ENCODE data around the gene NT5C3B. TPM values are rescaled to one million over a fixed set of nuclear protein-coding genes. Genes with fewer than 3 reads are reported as not detected.

Gene NT5C3B
- total RNA-seq, 2 experiments from 2014 or later = 16.1 to 19.0 TPM

DNA sequence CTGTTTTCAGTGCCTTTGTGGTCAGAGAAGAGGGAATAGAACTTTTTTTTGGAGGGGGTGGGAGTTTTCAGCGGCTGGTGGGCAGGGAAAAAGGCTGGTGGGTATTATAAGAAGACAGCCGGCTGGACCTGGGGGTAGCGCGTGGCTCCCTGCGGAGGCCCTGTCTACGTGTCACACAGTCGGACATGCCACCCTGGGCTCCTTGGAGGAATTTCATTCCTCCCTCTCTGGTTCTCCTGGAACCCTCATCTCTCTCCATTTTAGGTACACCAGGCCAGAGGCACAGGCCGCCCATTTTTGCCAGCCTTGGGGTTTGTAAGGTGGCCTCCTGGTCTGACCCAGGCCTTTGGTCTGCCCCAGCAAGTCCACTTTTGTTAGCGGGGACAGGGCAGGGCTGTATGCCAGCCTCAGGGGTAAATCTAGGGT lies 22.3 kb downstream of the NT5C3B start:
- H3K27ac Mint-ChIP-seq = no peak overlapping the region
- CTCF ChIA-PET = interaction anchor here (1.0 kb wide), 1 partner anchor 14 kb away, joined by 3 read pairs; no protein-coding TSS in a partner anchor
- peaks cover 19% of the 10 kb centered on the region for H3K27me3 Mint-ChIP-seq
- H3K9me3 Mint-ChIP-seq = no peaks in the 10 kb centered on the region
- no peak for DNase-seq
- H3K36me3 Mint-ChIP-seq (ENCODE audit: low read depth) = no peaks in the 10 kb centered on the region
- peaks cover 16% of the 10 kb centered on the region for H3K4me1 Mint-ChIP-seq
- POLR2A ChIA-PET = no interaction called here
- no peak overlapping the region for H3K4me3 Mint-ChIP-seq

DNA sequence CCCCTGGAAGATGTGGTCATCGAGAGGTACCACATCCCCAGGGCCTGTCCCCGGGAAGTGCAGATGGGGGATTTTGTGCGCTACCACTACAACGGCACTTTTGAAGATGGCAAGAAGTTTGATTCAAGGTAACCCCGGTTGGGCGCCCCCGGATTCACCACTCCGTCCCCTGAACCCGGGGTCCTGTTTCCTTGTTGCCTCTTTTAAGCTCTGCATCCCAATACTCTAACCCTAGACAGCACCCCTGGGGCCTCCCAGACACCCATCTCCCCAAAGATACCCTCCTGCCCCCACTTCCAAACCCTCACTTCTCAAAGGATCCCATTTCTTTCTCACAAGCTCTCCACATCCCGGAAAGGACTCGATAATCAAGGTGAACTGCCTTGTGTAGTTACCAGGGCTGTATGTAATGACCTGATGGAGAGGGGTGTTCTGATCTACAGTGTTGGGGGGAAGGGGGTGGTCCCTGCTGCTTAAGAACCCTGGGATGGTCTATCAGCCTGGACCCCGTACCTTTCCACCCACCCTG lies 22.8 kb downstream of the NT5C3B start:
- DNase-seq = no peak
- Mint-ChIP-seq H3K27me3 (peaks cover 19% of the 10 kb centered on the region), H3K36me3 (ENCODE audit: low read depth) (no peaks in the 10 kb centered on the region), H3K27ac (no peak overlapping the region), H3K4me1 (peaks cover 16% of the 10 kb centered on the region), H3K4me3 (peak overlapping the region; percentile 17), H3K9me3 (no peaks in the 10 kb centered on the region)
- ChIA-PET POLR2A (no interaction called here), CTCF (interaction anchor here (1.0 kb wide), 1 partner anchor 14 kb away, joined by 3 read pairs; no protein-coding TSS in a partner anchor)

DNA sequence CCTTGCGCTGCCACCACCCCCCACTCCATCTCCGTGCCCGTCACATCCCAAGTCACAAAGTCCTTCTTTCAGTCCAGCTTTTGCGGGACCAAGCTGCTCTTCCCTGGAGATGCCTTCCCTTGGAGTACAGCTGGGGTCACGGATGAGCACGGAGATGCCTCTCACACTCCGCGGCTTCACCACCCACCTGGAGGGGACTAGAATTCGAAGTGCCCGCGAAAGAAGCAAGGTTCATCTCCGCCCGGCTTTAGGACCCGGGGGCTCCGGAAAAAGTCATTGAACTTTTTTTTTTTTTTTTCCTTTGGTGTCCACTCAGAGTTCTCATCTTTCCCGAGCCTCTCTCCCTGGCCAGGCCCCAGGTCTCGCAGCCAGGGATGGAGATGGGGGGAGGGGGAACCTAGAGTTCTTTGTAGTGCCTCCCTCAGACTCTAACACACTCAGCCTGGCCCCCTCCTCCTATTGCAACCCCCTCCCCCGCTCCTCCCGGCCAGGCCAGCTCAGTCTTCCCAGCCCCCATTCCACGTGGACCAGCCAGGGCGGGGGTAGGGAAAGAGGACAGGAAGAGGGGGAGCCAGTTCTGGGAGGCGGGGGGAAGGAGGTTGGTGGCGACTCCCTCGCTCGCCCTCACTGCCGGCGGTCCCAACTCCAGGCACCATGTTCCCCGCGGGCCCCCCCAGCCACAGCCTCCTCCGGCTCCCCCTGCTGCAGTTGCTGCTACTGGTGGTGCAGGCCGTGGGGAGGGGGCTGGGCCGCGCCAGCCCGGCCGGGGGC lies 23.5 kb downstream of the NT5C3B start, which contains the start of gene FKBP10:
Gene FKBP10, plus strand, starts transcription at position 624 of the 771 bp plus-strand sequence. Its CDS starts 31 bp downstream, at position 655.
- Mint-ChIP-seq H3K4me3 (peak within 1 kb of the TSS; percentile 76), H3K4me1 (peaks cover 16% of the 10 kb centered on the region), H3K9me3 (no peaks in the 10 kb centered on the region), H3K36me3 (ENCODE audit: low read depth) (no peaks in the 10 kb centered on the region), H3K27ac (peak within 1 kb of the TSS; percentile 1), H3K27me3 (peaks cover 19% of the 10 kb centered on the region)
- POLR2A ChIA-PET = interaction anchor here (1.3 to 2.2 kb wide), 3 partner anchors 51 to 123 kb away, joined by 5 to 12 read pairs (median 8); partner anchors contain the start of gene EIF1
- CTCF ChIA-PET = interaction anchor here (0.7 to 1.6 kb wide), 10 partner anchors 8 to 158 kb away, joined by 3 to 14 read pairs (median 5); partner anchors contain the start of genes JUP, KLHL10 and KLHL11
- peak; percentile 25 for DNase-seq

DNA sequence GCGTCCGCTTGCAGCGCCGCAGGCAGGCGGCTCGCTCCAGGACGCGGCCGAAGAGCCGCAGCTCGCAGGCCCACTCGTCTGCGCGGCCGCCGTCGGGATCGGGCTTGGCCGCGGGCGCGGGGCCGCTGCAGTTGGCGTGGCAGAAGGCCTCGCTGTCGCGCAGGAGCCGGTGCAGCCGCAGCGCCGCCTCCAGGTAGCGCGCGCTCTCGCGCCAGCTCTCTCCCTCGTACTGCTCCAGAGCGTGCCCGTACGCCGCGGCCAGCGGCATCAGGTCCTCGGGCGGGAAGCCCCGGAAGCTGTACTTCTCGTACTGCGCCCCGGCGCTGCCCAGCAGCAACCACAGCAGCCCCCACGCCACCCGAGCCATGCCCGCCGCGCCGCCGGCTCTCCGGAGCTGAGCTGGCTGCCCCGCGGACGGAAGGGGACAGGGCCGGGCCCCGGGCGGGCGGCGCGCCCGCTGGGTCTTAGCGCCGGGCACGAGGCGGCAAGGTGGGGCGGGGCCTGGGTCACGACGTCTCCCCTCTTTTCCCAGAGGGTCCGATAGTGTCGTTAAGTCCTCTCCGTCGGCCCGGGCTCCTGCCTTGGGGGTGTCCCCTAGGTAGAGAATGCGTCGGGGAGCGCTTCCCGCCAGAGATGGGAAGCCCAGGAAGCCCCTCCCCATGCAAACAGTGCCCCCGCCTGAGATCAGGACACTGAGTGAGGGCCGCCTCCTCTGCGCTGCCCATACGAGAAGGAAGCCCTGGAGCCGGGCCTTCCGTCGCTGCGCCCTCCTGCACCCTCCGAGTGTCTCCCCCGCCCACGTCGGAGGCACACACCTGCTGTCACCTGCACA lies 24.3 kb downstream of the NT5C3B start, which contains the start of gene P3H4:
Gene P3H4, minus strand, starts transcription at position 401 of the 832 bp plus-strand sequence. Its CDS starts 34 bp downstream, at position 367.
- peaks cover 19% of the 10 kb centered on the region for H3K27me3 Mint-ChIP-seq
- ChIA-PET POLR2A (interaction anchor here (1.0 to 2.2 kb wide), 8 partner anchors 8 to 122 kb away, joined by 3 to 12 read pairs (median 4); partner anchors contain the start of gene EIF1), CTCF (interaction anchor here (0.7 to 3.2 kb wide), 21 partner anchors 9 to 159 kb away, joined by 3 to 23 read pairs (median 4); partner anchors contain the start of genes EIF1, JUP, KLHL10 and KLHL11)
- peak within 1 kb of the TSS; percentile 1 for H3K27ac Mint-ChIP-seq
- H3K36me3 Mint-ChIP-seq (ENCODE audit: low read depth) = no peaks in the 10 kb centered on the region
- H3K4me3 Mint-ChIP-seq = peak within 1 kb of the TSS; percentile 76
- DNase-seq = peak; percentile 79
- no peaks in the 10 kb centered on the region for H3K9me3 Mint-ChIP-seq
- H3K4me1 Mint-ChIP-seq = peaks cover 16% of the 10 kb centered on the region

DNA sequence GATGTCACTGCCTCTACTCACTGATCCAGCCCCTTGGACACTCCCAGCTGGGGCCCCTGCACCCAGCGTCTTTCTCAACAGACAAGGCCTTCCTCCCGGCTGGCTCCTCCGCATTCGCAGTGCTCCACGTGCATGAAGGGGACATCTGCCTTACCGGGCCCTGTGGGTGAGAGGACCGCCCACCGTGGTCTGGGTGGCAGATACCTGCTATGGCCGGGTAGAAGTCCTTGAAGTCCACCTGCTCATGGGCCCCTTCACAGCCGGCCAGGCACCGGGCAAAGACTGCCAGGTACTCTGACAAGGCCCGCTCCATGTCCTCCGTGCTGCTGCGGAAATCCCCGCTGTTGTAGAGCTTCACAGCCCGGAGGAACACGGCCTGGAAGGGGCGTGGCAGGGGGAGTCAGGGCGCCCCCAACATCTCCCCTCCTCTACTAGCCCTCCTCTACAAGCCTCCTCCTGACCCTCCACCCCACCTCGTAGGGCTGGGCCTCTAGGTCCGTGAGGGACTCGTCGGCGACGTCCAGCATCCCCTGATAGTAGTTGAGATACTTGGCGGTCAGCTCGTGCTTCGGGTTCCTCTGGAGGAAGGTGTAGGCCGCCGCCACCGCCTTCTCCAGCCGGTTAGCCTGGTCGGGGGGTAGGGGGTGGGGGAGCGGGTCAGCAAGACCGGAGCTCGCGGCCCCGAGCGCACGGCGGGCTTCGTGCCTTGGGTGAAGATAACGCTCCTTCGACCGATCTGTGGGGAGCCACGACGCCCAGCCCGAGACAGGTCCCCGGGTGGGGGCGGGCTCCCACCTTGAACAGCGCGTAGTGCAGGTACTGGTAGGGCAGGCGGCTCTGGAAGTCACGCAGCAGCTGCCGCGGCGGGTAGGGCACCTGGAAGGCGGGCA lies 25.1 kb downstream of the NT5C3B start:
- Mint-ChIP-seq H3K27ac (no peak overlapping the region), H3K36me3 (ENCODE audit: low read depth) (no peaks in the 10 kb centered on the region), H3K4me1 (peaks cover 16% of the 10 kb centered on the region), H3K9me3 (no peaks in the 10 kb centered on the region), H3K27me3 (peaks cover 19% of the 10 kb centered on the region), H3K4me3 (peak overlapping the region; percentile 44)
- ChIA-PET CTCF (interaction anchor here (0.8 to 3.2 kb wide), 19 partner anchors 9 to 122 kb away, joined by 3 to 23 read pairs (median 4); partner anchors contain the start of genes EIF1, JUP, KLHL10 and KLHL11), POLR2A (interaction anchor here (1.0 to 2.2 kb wide), 9 partner anchors 9 to 121 kb away, joined by 3 to 12 read pairs (median 4); partner anchors contain the start of gene EIF1)
- no peak for DNase-seq

DNA sequence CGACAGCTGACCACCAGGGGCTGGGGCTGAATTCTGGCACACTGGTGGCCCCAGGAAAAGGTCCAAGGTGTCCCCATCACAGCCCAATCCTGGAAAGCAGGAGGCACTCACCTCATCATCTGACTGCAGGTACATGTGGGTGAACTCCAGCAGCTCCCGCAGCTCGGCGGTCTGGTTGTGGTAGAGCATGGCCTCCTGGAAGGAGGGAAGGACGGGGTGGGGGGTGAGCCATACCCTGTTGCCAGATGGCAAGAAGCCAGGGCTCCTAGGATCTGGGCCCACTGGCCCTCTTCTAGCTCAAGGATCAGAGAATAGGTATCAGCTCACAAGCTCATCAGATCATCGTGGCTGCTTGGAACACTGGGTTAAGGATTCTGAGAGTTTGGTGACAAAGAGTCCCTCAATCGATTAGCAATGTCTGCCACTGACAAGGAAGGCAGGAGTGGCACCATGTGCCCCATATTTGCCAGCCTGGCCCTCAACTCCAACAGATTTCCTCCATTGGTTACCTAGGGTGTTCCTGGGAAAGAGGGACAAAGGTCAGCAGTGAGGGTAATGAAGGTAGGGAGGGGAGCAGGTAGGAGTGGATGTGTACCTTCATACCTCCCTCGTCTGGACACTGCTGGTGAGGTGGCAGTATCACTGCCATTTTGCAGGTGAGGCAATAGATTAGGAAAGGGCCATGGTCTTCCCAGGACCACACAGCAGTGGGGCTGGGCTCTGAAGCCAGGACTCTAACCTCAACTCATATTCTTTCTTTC lies 29.2 kb downstream of the NT5C3B start:
- no peak for DNase-seq
- Mint-ChIP-seq H3K9me3 (no peaks in the 10 kb centered on the region), H3K4me3 (no peak overlapping the region), H3K4me1 (peaks cover 8% of the 10 kb centered on the region), H3K36me3 (ENCODE audit: low read depth) (no peaks in the 10 kb centered on the region), H3K27ac (no peak overlapping the region), H3K27me3 (peaks cover 5% of the 10 kb centered on the region)
- CTCF ChIA-PET = no interaction called here
- POLR2A ChIA-PET = no interaction called here

DNA sequence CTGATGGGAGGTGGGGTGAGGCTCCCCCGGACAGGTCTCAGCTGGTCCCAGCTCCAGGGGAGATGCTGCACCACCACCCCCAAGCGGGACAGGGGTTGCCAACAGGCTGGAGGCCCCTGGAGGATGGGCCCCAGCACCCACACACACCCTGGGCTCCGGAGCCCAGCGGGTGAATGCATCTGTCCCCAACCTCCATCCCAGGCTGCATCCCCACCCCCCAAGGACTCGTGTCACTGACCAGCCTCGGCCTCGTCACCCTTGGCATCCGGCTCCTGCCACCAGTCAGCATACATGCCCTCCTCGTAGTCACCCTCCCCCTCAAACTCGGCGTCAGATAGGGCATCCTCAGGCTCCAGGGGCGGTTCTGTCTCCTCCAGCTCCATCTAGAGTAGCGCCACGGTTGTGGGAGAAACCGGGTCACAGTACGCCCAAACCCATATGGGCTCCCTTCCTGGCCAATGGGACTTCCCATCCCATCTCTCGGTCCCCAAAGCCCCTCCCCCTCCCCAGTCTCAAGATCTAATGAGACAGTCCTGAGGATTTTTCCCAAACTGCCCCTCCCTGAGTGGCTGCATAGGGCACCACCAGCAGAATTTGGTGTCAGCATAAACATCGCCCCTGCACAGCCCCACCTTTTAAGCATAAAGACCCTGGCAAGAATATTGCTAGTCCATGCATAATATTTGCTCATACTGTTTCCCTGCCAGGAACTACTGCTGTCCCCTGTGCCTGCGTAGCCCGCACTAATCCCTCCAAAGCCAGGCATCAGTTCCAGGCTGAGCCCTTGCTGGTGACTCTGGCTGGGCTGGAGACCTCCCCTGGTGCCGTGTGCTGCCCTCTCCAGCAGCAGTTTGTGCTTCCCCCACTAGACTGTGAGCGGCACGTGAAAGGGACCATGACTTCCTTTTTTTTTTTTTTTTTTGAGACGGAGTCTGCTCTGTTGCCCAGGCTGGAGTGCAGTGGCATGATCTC lies 32.7 kb downstream of the NT5C3B start:
- POLR2A ChIA-PET = no interaction called here
- no peak for DNase-seq
- H3K4me1 Mint-ChIP-seq = peaks cover 7% of the 10 kb centered on the region
- no peak overlapping the region for H3K27ac Mint-ChIP-seq
- no peaks in the 10 kb centered on the region for H3K9me3 Mint-ChIP-seq
- CTCF ChIA-PET = interaction anchor here (1.3 to 2.9 kb wide), 4 partner anchors 14 to 66 kb away, joined by 3 to 19 read pairs (median 16); partner anchors contain the start of gene JUP
- no peak overlapping the region for H3K4me3 Mint-ChIP-seq
- H3K27me3 Mint-ChIP-seq = no peaks in the 10 kb centered on the region
- H3K36me3 Mint-ChIP-seq (ENCODE audit: low read depth) = no peaks in the 10 kb centered on the region

DNA sequence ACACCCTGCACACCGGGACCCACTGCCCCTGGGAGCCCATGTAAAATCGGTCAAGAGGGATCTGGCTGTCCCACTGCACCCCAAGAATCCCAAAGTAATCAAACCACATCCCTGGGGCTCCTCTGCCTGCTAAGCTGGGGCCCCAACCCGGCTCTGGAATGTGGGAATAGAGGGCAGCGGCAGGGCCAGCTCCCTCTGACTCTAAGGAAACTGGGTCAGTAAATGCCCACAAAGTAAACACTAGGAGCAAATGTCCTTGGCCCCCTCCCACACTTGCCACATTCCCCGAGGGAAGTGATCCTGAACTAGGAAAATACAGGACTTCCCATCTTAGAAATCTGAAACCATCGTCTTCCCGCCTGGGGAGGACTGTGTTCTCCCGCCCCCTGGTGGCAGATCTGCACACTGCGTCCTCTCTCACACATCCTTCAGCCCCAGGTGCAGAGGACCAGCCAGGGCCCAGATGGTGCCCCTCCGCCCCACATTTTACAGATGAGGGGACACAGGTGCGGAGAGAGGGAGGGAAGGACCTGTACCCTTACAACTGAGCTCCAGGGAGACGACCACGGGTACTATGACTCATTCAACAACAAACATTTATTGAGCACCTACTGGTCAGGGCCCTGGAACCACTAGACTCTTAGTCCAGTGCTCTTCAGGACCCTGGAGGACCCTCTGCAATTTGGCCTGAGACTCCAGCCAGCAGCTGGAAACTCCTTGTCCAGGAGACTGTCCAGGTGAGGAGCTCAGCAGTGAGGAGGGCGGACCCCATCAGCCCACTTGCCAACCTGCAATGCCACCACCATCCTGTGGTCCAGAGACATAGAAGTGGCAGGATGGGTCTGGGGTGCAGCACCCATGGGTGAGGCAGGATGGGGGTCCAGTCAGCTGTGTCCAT lies 34.4 kb downstream of the NT5C3B start:
- Mint-ChIP-seq H3K4me3 (no peak overlapping the region), H3K36me3 (ENCODE audit: low read depth) (no peaks in the 10 kb centered on the region), H3K9me3 (no peaks in the 10 kb centered on the region), H3K4me1 (peaks cover 7% of the 10 kb centered on the region), H3K27ac (no peak overlapping the region), H3K27me3 (no peaks in the 10 kb centered on the region)
- CTCF ChIA-PET = interaction anchor here (0.6 to 2.9 kb wide), 19 partner anchors 9 to 1412 kb away, joined by 3 to 23 read pairs (median 4); partner anchors contain the start of genes HAP1, JUP and P3H4
- POLR2A ChIA-PET = interaction anchor here (1.0 kb wide), 1 partner anchor 13 kb away, joined by 3 read pairs; no protein-coding TSS in a partner anchor
- peak; percentile 76 for DNase-seq

DNA sequence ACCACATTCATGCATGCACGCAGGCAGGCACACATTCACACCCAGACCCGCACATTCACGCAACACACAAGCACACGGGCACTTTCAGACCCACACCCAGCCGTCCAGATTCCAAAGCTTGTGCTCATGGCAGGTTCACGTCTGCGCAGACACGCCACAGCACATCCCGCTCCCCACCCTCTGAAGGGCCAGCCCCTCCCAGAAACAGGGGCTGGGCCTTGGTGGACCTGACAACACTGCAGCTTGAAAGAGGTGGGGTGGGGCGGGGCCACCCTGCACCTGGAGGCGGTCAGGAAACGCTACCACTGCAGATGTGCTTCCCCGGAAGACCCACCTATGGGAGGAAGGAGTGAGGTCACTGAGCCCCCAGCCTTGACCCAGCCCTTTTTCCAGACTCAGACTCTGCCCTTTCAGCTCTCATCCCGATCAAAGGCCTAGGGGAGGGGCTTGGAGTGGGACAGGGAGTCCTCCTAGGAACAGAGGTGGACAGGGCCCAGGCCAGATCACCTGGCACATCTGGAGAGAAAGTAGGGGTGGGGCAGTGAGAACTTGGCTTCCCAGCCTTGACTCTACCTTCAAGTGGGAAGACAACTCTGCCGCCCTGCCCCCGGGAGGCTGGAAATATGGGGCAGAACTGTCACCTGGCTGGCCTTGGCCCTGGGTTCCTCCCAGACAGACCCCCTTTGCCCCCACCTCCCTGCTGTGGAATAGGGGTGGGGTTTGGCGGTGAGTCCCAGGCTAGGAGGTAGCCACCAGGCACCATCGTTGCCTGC lies 35.2 kb downstream of the NT5C3B start:
- DNase-seq = no peak
- Mint-ChIP-seq H3K27ac (no peak overlapping the region), H3K4me3 (no peak overlapping the region), H3K27me3 (no peaks in the 10 kb centered on the region), H3K36me3 (ENCODE audit: low read depth) (no peaks in the 10 kb centered on the region), H3K4me1 (peaks cover 7% of the 10 kb centered on the region), H3K9me3 (no peaks in the 10 kb centered on the region)
- ChIA-PET CTCF (interaction anchor here (0.6 to 2.9 kb wide), 12 partner anchors 10 to 479 kb away, joined by 3 to 23 read pairs (median 4); partner anchors contain the start of genes JUP and P3H4), POLR2A (interaction anchor here (1.0 kb wide), 1 partner anchor 12 kb away, joined by 3 read pairs; no protein-coding TSS in a partner anchor)

Measured in activated CD4-positive, alpha-beta memory T cell treated with anti-CD3 and anti-CD28 coated beads, Interleukin-2, amount 10 ng/mL, durations not matched to agents 7 days and 5 days (primary cell).